T-cell (primary cell): ENCODE data around the gene TM7SF3. TPM values are rescaled to one million over a fixed set of nuclear protein-coding genes. Genes with fewer than 3 reads are reported as not detected.
A peak's percentile ranks its signal among the peaks of the same experiment; 100 is the strongest.

ENCODE experiments used
- ATAC-seq, 4 experiments: fragments of 200-7000 bp in 3 of 4; fragments of 150-1000 bp in 1 of 4; cut with Tn5 transposase; replicated peaks in 1 of 4; 1 replicate in 3 of 4; 2 replicates in 1 of 4; pipeline ENCODE4 v1.10.0; 2021; ENCODE audit warnings: moderate library complexity in 3 of 4, mild to moderate bottlenecking in 2 of 4, moderate number of reproducible peaks in 1 of 4
- CTCF ChIA-PET, 2 donors: fragments of 300-600 bp; sonication (Branson Sonifier 250); formaldehyde crosslinking; loops; one replicate each; lab custom pipeline; 2022; ENCODE audit warnings: antibody characterized with exemption in 2 of 2; lab: Charles Lee
- POLR2A ChIA-PET, 2 donors: fragments of 300-600 bp; sonication (Branson Sonifier 250); formaldehyde crosslinking; loops; one replicate each; lab custom pipeline; 2022; ENCODE audit warnings: antibody characterized with exemption in 2 of 2; lab: Charles Lee
- DNase-seq, 35 experiments: peaks; one replicate each; pipeline versions ENCODE4 v3.0.0 to v3.0.0-alpha.2; 2013 to 2023
- H3K27ac ChIP-seq: one replicate; pipeline ENCODE4 v1.5.1; 2013; ENCODE audit warnings: low read length
- H3K27me3 ChIP-seq, 2 experiments: replicated peaks in 1 of 2; 1 replicate in 1 of 2; 2 replicates in 1 of 2; pipeline versions ENCODE4 v1.6.1 to v1.7.0; 2013; ENCODE audit warnings: low read length in 1 of 2, mixed read lengths in 1 of 2; ENCODE audit not compliant: control insufficient read depth in 2 of 2, insufficient read depth in 2 of 2; ENCODE audit errors: extremely low read depth in 1 of 2
- H3K36me3 ChIP-seq, 2 donors: 1 replicate in 1 of 2; 2 replicates in 1 of 2; pipeline versions ENCODE4 v1.6.1 to v1.7.0; 2013; ENCODE audit warnings: low read length in 1 of 2; ENCODE audit not compliant: control insufficient read depth in 2 of 2, insufficient read depth in 1 of 2; ENCODE audit errors: extremely low read depth in 1 of 2
- H3K4me1 ChIP-seq, 2 experiments: 1 replicate in 1 of 2; 2 replicates in 1 of 2; pipeline versions ENCODE4 v1.6.1 to v1.7.0; 2013; ENCODE audit warnings: low read length in 2 of 2, mixed read lengths in 1 of 2; ENCODE audit not compliant: insufficient read depth in 2 of 2, control insufficient read depth in 1 of 2; ENCODE audit errors: extremely low read depth in 1 of 2
- H3K4me3 ChIP-seq, 2 donors: 1 replicate in 1 of 2; 2 replicates in 1 of 2; pipeline versions ENCODE4 v1.5.1 to v1.7.0; 2013; ENCODE audit warnings: mild to moderate bottlenecking in 2 of 2, low read length in 1 of 2, moderate library complexity in 1 of 2; ENCODE audit not compliant: control insufficient read depth in 1 of 2; ENCODE audit errors: extremely low read depth in 1 of 2
- H3K9me3 ChIP-seq: 2 replicates; pipeline ENCODE4 v1.7.0; 2013
- H3K27ac Mint-ChIP-seq, 2 donors: one replicate each; pipeline ENCODE4 v1.8.0; 2020 to 2021; ENCODE audit warnings: mild to moderate bottlenecking in 2 of 2, mixed read lengths in 2 of 2
- H3K27me3 Mint-ChIP-seq, 2 donors: one replicate each; pipeline ENCODE4 v1.8.0; 2021 to 2022; ENCODE audit warnings: mixed read lengths in 2 of 2
- H3K36me3 Mint-ChIP-seq: one replicate; pipeline ENCODE4 v1.8.0; 2021; ENCODE audit warnings: mixed read lengths
- H3K4me1 Mint-ChIP-seq, 3 donors: one replicate each; pipeline ENCODE4 v1.8.0; 2020 to 2022; ENCODE audit warnings: mixed read lengths in 3 of 3, mild to moderate bottlenecking in 1 of 3
- H3K4me3 Mint-ChIP-seq, 3 donors: one replicate each; pipeline ENCODE4 v1.8.0; 2020 to 2022; ENCODE audit warnings: mild to moderate bottlenecking in 3 of 3, mixed read lengths in 3 of 3, moderate library complexity in 3 of 3
- H3K9me3 Mint-ChIP-seq, 3 donors: one replicate each; pipeline ENCODE4 v1.8.0; 2020 to 2022; ENCODE audit warnings: mixed read lengths in 3 of 3
- WGBS: methylation state at CpG from one replicate; pipeline ENCODE4 v1.1.5; 2013; ENCODE audit warnings: missing lambda C conversion rate; ENCODE audit not compliant: insufficient coverage; 5-methylcytosine and 5-hydroxymethylcytosine counted together
- total RNA-seq, 35 experiments: library from RNA in 6 of 35; stranded (reverse) in 6 of 35; fragments of 120-200 nt in 1 of 35; gene quantifications; one replicate each; pipeline versions ENCODE4 v1.2.1 to v1.2.4 and lab custom pipeline; 2013 to 2026

Gene TM7SF3
- total RNA-seq, 5 donors from 2014 or later (not counting 1 experiment from before 2014, with no cell fraction given): 24.9 to 30.6 (median 26.8) TPM

DNA sequence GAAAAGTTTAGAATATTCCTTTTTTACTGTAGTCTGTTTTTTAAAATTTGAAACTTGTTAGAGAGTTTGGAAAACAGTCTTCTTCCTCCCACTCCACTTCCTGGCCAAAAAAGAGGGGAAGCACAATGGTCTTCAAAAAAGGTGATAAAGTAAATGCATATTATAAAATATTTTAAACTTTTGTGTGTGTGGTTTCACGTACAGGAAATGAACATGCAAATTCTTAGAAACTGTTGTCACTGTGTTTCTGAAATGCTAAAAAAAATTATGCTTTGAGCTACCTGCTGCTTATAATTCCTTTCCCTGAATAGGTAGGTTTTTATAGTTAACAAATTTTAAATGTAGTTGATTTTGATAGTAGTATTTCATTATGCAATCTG lies 73.0 kb downstream of the TM7SF3 start:
- H3K4me1 Mint-ChIP-seq: peaks cover 64 to 85% (median 70%) of the 10 kb centered on the region in 3 donors
- H3K4me1 ChIP-seq: peaks cover 19 to 21% of the 10 kb centered on the region in 2 experiments
- peak overlapping the region; percentile 91 to 98 (median 95) for H3K4me3 Mint-ChIP-seq

DNA sequence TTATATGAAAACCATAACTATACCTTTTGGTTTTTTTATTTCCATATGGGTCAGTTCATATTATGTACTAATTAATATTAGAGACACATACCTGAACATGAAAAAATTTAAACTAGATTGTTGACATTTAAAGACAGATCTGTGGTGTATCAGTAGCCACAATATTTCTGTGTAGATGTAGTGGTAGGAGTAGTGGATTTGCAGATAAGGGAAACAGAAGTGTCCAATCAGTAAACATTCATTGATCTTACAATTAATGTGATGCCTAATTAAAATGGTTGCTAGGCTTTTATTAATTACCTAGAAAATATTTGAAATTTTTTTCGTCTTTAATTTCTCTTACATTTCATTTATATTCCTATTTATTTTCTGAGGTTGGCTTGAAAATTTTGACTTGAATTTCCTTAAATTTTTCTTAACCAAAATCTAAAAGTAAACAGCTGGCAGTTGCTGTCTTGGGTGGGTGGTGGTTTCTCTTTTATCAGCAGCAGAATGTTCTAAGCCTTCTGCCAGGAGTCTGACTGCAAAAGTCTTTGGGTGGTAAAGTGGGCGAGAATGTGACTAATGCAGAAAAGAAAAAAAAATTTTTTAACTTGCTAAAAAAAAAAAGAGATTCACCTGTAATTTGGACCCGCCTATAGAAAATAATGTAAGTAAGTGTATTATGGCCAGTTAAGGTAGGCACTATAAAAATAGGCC lies 73.5 kb downstream of the TM7SF3 start:
- Histone ChIP-seq H3K4me3 (peak overlapping the region in 1 of 2 donors; percentile 30), H3K27me3 (no peaks in the 10 kb centered on the region), H3K9me3 (no peaks in the 10 kb centered on the region), H3K4me1 (peaks cover 22 to 24% of the 10 kb centered on the region in 2 experiments), H3K27ac (peak overlapping the region; percentile 88), H3K36me3 (no peaks in the 10 kb centered on the region)
- Mint-ChIP-seq H3K36me3 (peaks cover 10% of the 10 kb centered on the region), H3K27me3 (no peaks in the 10 kb centered on the region), H3K4me3 (peak overlapping the region; percentile 91 to 98 (median 95)), H3K9me3 (no peaks in the 10 kb centered on the region), H3K4me1 (peaks cover 64 to 85% (median 70%) of the 10 kb centered on the region in 3 donors), H3K27ac (peak overlapping the region; percentile 90 to 98)
- ChIA-PET POLR2A (interaction anchor here in 1 of 2 donors (0.7 kb wide), 1 partner anchor 1745 kb away, joined by 3 read pairs; no protein-coding TSS in a partner anchor), CTCF (interaction anchor here (0.7 to 1.6 kb wide), 4 partner anchors 13 to 75 kb away, joined by 3 to 12 read pairs (median 3); partner anchors contain the start of gene TM7SF3 (in 1 of the 2))
- ATAC-seq (no peak), DNase-seq (peak in 4 of 35 experiments; percentile 8 to 51 (median 17))
- WGBS: no CpG with 5 or more reads among the region's 3 CpGs

More for the DNA sequence above, 73.0 kb downstream of the TM7SF3 start:
- peak overlapping the region; percentile 88 for H3K27ac ChIP-seq
- Mint-ChIP-seq H3K36me3 (peaks cover 15% of the 10 kb centered on the region), H3K27me3 (no peaks in the 10 kb centered on the region), H3K9me3 (no peaks in the 10 kb centered on the region), H3K27ac (peak overlapping the region; percentile 90 to 98)
- POLR2A ChIA-PET: interaction anchor here in 1 of 2 donors (0.7 kb wide), 2 partner anchors 73 to 1745 kb away, joined by 3 read pairs; partner anchors contain the start of gene TM7SF3
- no peaks in the 10 kb centered on the region for H3K9me3 ChIP-seq
- CTCF ChIA-PET: interaction anchor here (0.7 to 1.6 kb wide), 5 partner anchors 31 to 82 kb away, joined by 3 to 12 read pairs (median 3); partner anchors contain the start of gene TM7SF3 (in 1 of the 2)
- H3K36me3 ChIP-seq: no peaks in the 10 kb centered on the region
- ATAC-seq: no peak
- no CpG with 5 or more reads among the region's 1 CpG for WGBS
- no peaks in the 10 kb centered on the region for H3K27me3 ChIP-seq
- H3K4me3 ChIP-seq: peak overlapping the region in 1 of 2 donors; percentile 30
- peak in 1 of 35 experiments; percentile 33 for DNase-seq

DNA sequence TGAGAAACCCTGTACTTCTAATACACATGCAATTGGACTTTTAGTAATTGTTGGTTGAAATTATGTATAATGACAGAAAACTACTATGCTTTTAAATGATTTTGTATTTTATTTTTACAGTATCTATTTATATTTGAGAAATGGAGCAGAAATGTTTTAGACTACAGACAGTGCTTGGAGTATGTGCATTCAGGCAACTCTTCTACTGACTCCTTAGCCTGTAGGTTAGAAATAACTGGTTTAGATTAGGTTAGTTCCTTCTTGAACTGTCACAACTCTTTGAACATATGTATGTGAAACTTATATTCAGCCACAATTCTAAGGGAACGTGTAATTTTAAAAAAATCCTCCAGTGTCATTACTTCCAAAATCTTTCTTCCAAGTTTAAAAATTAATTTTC lies 74.2 kb downstream of the TM7SF3 start:
- no CpG with 5 or more reads among the region's 1 CpG for WGBS
- CTCF ChIA-PET: interaction anchor here in 1 of 2 donors (1.0 kb wide), 1 partner anchor 75 kb away, joined by 3 read pairs; no protein-coding TSS in a partner anchor
- Mint-ChIP-seq H3K36me3 (peaks cover 9% of the 10 kb centered on the region), H3K4me3 (peak overlapping the region; percentile 91 to 98 (median 95)), H3K27me3 (no peaks in the 10 kb centered on the region), H3K27ac (peak overlapping the region; percentile 98 to 99), H3K9me3 (no peaks in the 10 kb centered on the region), H3K4me1 (peaks cover 69 to 85% (median 72%) of the 10 kb centered on the region in 3 donors)
- peak in 1 of 35 experiments; percentile 25 for DNase-seq
- Histone ChIP-seq H3K4me1 (peaks cover 24 to 28% of the 10 kb centered on the region in 2 experiments), H3K4me3 (peak overlapping the region; percentile 3 to 98), H3K27me3 (no peaks in the 10 kb centered on the region), H3K27ac (peak overlapping the region; percentile 88), H3K36me3 (no peaks in the 10 kb centered on the region), H3K9me3 (no peaks in the 10 kb centered on the region)
- POLR2A ChIA-PET: no interaction called here
- no peak for ATAC-seq

DNA sequence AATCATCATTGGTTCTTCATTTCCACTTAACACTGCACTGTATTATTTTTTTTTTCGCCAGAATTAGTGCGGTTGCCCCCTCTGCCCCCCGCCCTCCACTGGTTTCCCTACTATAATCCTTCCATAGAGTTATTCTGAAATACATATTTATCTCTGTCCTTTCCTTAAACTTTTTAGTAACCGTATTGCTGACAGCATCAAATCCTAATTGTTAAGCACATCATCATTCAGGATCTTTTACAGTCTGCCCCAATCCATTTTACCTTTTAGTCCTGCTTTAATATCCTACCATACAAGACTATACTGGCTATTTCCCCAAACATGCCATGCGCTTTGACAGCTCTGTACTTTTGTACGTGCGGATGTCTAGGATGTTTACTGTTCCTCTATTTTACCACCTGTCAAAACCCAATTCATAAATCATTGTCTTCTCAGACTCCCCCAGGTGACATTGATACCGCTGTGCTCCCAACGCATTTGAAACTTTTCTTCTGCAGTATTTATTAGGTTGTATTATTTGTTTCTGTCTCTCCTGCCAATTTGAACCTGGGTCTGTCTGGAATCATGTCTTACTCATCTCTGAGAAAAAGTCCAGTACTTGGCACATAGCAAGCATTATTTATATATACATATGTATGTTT lies 74.9 kb downstream of the TM7SF3 start:
- Histone ChIP-seq H3K4me1 (peaks cover 24 to 28% of the 10 kb centered on the region in 2 experiments), H3K36me3 (no peaks in the 10 kb centered on the region), H3K27me3 (no peaks in the 10 kb centered on the region), H3K9me3 (no peaks in the 10 kb centered on the region), H3K4me3 (peak overlapping the region; percentile 87 to 98), H3K27ac (peak overlapping the region; percentile 88)
- POLR2A ChIA-PET: interaction anchor here in 1 of 2 donors (0.8 kb wide), 1 partner anchor 83 kb away, joined by 3 read pairs; the partner anchor contains the start of gene MED21
- Mint-ChIP-seq H3K27me3 (no peaks in the 10 kb centered on the region), H3K4me1 (peaks cover 72 to 89% (median 74%) of the 10 kb centered on the region in 3 donors), H3K27ac (peak overlapping the region; percentile 98 to 99), H3K9me3 (no peaks in the 10 kb centered on the region), H3K4me3 (peak overlapping the region; percentile 91 to 98 (median 95)), H3K36me3 (peaks cover 6% of the 10 kb centered on the region)
- ATAC-seq (no peak), DNase-seq (peak in 1 of 35 experiments; percentile 37)
- CTCF ChIA-PET: interaction anchor here in 1 of 2 donors (1.0 kb wide), 2 partner anchors 32 to 76 kb away, joined by 3 read pairs; no protein-coding TSS in a partner anchor
- WGBS: 0% methylated on average over 4 of the region's 9 CpGs

DNA sequence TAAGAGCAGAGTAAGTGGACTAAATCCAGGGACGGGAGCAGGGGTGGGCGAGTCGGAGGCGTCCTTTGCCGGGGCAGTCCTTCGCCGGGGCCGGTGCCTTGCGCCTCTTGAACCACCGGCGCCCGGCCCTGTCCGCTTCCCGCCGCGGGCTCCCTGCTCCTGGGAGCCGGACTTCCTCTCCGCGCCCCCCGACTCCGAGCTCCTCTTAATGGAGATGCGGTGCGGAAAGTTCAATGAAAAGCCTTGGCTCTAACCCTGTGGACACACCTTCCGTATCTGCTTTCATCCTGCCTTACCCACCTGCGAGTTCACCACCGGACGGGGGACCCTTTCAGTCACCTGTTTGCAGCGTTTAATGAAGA lies 75.5 kb downstream of the TM7SF3 start:
- Mint-ChIP-seq H3K9me3 (no peaks in the 10 kb centered on the region), H3K27me3 (no peaks in the 10 kb centered on the region), H3K27ac (peak overlapping the region; percentile 98 to 99), H3K36me3 (peaks cover 2% of the 10 kb centered on the region), H3K4me3 (peak overlapping the region; percentile 91 to 98 (median 95)), H3K4me1 (peaks cover 71 to 86% (median 73%) of the 10 kb centered on the region in 3 donors)
- Histone ChIP-seq H3K9me3 (no peaks in the 10 kb centered on the region), H3K36me3 (no peaks in the 10 kb centered on the region), H3K4me3 (peak overlapping the region; percentile 87 to 98), H3K4me1 (peaks cover 23 to 28% of the 10 kb centered on the region in 2 experiments), H3K27me3 (no peaks in the 10 kb centered on the region), H3K27ac (peak overlapping the region; percentile 88)
- under 1% methylated on average over 28 of the region's 28 CpGs for WGBS
- ChIA-PET POLR2A (interaction anchor here (0.6 to 0.8 kb wide), 2 partner anchors 14 to 84 kb away, joined by 3 to 12 read pairs; partner anchors contain the start of gene MED21 (in 1 of the 2)), CTCF (interaction anchor here in 1 of 2 donors (0.6 to 1.0 kb wide), 2 partner anchors 33 to 77 kb away, joined by 3 read pairs; no protein-coding TSS in a partner anchor)
- DNase-seq (peak in 11 of 35 experiments; percentile 2 to 43 (median 13)), ATAC-seq (peak; percentile 0 to 4 (median 2))
